HG03060 (cell line): ENCODE results near the gene SLC19A1.

Experiments
- ATAC-seq: cut with Tn5 transposase; IDR thresholded peaks from one replicate; pipeline ENCODE4 v1.9.1; 2021; ENCODE audit warnings: low read depth, moderate number of reproducible peaks; ENCODE audit not compliant: unreplicated experiment

SLC19A1 gene

GRCh38 chr21:45482899-45483821 is 59.1 kb downstream of the SLC19A1 start:
- no peak for ATAC-seq

DNA sequence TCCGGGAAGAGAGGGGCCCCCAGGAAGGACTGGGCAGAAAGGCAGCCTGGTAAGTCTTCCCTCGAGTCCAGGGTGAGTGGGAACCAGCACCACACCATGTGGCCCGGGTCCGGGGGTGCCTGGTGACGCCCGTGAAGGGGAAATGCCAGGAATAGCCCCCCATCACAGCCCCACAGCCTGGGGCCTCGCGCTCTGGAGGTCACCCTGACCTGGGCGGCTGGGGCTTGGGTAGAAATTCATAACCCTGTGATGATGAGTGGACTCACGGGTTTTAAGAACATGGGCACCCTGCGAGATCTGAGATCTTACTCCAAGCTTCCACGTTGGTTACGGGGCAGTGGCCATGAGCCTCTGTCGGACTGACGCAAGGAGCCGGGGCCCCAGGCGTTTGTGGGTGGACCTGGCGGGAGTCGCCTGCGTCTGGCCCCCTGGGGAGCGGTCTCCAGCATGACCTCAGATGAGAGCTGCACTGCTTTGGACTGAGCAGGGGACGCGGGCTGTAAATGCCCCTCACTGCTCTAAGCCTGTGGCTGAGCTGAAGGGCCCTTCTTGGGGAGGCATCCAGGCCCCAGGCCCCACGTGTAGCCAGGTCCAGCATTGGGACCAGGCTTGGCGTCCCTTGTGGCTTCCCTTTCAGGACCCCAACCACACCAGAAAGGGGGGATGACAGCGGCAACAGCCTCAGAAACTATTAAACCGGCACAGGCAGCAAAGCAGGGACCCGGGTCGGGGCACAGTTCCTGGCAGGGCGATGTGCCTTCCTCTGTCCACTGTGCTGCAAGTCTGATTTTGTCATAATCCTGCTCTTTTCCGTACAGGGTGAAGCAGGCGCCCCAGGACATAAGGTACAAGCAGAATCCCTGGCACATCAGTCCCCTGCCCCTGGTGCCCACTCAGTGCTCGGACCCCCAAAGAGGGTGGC is 60.0 kb downstream of the SLC19A1 start:
- ATAC-seq: no peak

- ATAC-seq: no peak
Measured at GRCh38 chr21:45481566-45481965, 60.7 kb downstream of the SLC19A1 start.

DNA sequence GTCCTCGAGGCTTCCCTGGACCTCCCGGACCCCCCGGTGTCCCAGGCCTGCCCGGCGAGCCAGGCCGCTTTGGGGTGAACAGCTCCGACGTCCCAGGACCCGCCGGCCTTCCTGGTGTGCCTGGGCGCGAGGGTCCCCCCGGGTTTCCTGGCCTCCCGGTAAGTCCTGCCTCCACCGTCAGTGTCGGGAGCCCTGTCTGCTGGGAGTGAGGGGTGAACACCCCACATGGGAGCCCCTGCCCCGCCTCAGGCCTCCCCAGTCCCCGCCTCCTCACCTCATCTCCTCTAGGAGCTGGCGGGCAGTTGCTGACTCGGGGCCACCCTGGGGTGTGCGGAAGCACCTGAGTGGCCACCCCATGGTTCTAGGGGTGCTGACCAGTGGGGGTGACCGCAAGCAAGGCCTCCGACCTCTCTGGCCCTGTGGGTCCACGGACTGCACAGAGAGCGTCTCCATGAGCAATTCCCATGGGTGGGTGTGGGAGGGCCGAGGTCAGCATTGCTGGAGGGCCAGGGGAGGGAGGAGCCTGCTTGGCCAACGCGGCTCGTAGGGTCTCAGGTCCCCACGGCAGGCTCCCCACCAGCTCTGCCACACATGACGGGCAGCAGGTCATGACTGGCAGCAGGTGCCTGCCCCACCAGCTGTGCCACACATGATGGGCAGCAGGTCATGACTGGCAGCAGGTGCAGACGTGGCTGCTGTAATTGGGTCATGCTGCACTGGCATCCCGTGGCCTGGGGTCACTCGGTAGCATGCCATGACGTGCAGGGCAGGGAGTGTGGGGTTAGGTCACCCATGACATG is 61.3 kb downstream of the SLC19A1 start:
- no peak for ATAC-seq

GRCh38 chr21:45479691-45480675 is 62.3 kb downstream of the SLC19A1 start:
- no peak for ATAC-seq

GRCh38 chr21:45478816-45479669 is 63.2 kb downstream of the SLC19A1 start:
- ATAC-seq: no peak

DNA sequence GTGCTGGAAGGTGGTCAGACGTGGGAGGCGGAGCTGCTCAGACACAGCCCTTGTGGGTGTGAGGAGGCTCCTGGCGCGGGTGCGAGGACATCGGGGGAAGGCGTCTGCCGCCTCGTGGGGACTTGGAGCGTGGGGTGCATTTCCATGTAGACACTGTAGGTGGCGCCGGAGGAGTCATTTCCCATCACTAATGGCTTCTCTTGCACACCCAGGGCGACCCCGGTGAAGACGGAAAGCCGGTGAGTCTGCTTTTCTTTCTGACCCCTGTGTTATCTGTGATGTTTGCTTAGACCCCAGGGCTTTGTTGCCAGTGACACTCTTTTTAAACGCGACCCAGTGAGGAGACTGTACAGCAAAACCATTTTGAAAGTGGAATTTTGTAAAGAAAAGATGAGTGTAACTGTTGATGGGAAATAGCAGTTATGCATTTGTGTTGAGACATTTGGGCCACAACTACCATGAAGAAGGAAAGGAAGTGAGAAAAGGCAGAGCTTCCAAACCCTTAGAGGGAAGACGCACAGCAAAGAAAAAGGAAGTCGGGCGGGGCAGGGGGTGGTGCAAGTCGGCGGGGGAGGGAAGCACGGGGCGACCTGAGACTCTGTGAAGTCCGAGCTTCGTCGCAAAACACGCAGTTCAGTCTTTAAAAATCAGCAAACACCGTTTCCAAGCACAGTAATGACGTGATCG is 64.0 kb downstream of the SLC19A1 start:
- no peak for ATAC-seq

GRCh38 chr21:45477176-45478114 is 64.8 kb downstream of the SLC19A1 start:
- no peak for ATAC-seq

DNA sequence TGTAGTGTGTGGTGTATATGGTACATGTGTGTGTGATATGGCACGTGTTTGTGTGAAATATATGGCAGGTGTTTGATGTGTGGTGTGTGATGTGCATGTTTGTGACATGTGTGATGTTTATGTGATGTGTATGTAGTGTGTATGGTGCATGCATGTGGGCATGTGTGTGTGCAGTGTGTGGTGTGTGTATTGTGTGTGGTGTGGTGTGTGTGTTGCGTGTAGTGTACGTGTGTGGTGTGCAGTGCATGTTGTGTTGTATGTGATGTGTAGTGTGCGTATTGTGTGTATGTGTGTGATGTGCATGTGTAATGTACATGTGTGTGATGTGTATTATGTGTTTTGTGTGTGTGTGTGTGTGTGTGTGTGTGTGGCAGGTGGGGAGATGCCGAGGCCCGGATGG is 65.7 kb downstream of the SLC19A1 start:
- ATAC-seq: no peak

GRCh38 chr21:45475797-45476570 is 66.3 kb downstream of the SLC19A1 start:
- ATAC-seq: no peak

- ATAC-seq: no peak
Measured at GRCh38 chr21:45475004-45475685, 67.1 kb downstream of the SLC19A1 start.

DNA sequence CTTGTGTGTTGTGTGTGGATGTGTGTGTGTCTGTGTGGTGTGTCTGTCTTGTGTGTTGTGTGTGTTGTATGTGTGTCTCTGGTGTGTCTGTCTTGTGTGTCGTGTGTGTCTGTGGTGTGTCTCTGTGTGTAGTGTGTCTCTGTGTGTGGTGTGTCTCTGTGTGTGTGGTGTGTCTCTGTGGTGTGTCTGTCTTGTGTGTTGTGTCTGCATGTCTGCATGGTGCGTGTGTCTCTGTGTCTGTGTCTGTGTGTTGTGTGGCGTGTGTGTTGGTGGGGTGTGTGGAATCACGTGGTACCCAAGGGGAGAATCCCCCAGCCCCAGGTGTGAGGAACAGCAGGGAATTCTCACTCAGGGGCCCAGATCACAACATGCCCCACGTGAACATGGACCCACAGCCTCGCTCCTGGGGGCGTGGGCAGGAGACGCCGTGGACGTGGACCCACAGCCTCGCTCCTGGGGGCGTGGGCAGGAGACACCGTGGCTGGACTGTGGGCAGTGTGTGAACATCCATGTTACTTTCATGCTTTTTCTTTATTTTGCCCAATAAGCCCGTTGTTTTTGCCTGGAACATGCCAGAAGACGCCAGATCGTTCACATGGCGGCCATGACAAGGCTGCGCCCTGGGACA is 67.8 kb downstream of the SLC19A1 start:
- ATAC-seq: no peak

GRCh38 chr21:45473496-45474322 is 68.5 kb downstream of the SLC19A1 start:
- ATAC-seq: no peak
